Activated CD4-positive, alpha-beta T cell treated with anti-CD3 and anti-CD28 coated beads, Interleukin-2, amount 10 ng/mL, durations not matched to agents 7 days and 5 days (primary cell): ENCODE data around the gene SHISAL1. TPM values are rescaled to one million over a fixed set of nuclear protein-coding genes. Genes with fewer than 3 reads are reported as not detected.

Experiments
- CTCF ChIA-PET: fragments of 350-600 bp; sonication (Branson Sonifier 250); formaldehyde crosslinking; loops from one replicate; lab custom pipeline; 2021; ENCODE audit warnings: antibody characterized with exemption; lab: Charles Lee
- POLR2A ChIA-PET: fragments of 350-600 bp; sonication (Branson Sonifier 250); formaldehyde crosslinking; loops from one replicate; lab custom pipeline; 2021; ENCODE audit warnings: antibody characterized with exemption; lab: Charles Lee
- DNase-seq: peaks from one replicate; pipeline ENCODE4 v3.0.0-alpha.2; 2020
- H3K27ac Mint-ChIP-seq: one replicate; pipeline ENCODE4 v1.8.0; 2021; ENCODE audit warnings: mild to moderate bottlenecking, moderate library complexity, mixed read lengths
- H3K27me3 Mint-ChIP-seq: one replicate; pipeline ENCODE4 v1.8.0; 2021; ENCODE audit warnings: mixed read lengths
- H3K36me3 Mint-ChIP-seq: one replicate; pipeline ENCODE4 v1.8.0; 2021; ENCODE audit warnings: low read depth, mixed read lengths
- H3K4me1 Mint-ChIP-seq: one replicate; pipeline ENCODE4 v1.8.0; 2021; ENCODE audit warnings: mixed read lengths
- H3K4me3 Mint-ChIP-seq: one replicate; pipeline ENCODE4 v1.8.0; 2021; ENCODE audit warnings: mild to moderate bottlenecking, moderate library complexity, mixed read lengths
- H3K9me3 Mint-ChIP-seq: one replicate; pipeline ENCODE4 v1.8.0; 2021; ENCODE audit warnings: mixed read lengths
- total RNA-seq, 2 experiments: library from RNA; stranded (reverse); gene quantifications; one replicate each; pipeline ENCODE4 v1.2.3, GENCODE V29; 2021

SHISAL1 gene
- total RNA-seq, 2 experiments from 2014 or later: not detected

DNA sequence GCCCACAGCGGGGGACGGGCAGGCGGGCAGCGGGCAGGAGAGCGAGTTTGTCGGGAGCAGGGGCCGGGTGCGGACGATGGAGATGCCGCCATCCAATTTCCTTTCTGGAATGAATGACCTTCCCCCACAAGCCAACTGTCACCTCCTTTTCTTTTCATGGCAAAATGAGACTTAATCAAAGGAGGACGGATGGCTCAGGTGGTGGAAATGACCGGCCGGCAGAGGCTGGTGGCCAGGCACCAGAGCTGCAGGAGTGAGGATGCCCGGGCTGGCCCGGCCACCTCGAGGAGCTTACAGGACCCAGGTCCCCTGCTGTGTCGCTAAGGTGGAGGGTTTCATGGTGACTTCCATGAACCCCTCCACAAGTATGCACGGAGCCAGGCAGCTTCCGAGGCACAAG is 11.7 kb downstream of the SHISAL1 start:
- CTCF ChIA-PET: no interaction called here
- H3K9me3 Mint-ChIP-seq: no peaks in the 10 kb centered on the region
- no peak for DNase-seq
- peaks cover 4% of the 10 kb centered on the region for H3K27me3 Mint-ChIP-seq
- POLR2A ChIA-PET: no interaction called here
- H3K27ac Mint-ChIP-seq: no peak overlapping the region
- no peaks in the 10 kb centered on the region for H3K36me3 Mint-ChIP-seq
- H3K4me1 Mint-ChIP-seq: no peaks in the 10 kb centered on the region
- no peak overlapping the region for H3K4me3 Mint-ChIP-seq

DNA sequence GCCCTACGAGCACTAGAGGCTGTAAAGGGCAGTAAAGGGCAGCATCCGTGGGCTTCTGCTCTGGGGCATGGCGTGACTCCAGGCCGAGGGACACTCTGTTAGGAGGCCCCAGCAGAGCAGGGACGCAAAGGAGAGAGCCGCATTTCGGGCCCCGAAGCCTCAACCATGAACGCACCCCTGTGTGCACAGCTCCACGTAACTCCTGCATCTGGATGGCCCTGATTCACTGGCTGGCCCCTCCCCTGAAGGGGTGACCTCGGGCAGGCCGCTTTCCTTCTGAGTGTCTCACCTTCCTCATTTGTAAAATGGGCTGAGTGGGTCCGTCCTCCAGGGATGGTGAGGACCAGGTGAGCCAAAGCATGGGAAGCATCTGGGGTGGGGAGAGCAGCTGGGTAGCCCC is 13.6 kb downstream of the SHISAL1 start:
- Mint-ChIP-seq H3K4me1 (no peaks in the 10 kb centered on the region), H3K36me3 (no peaks in the 10 kb centered on the region), H3K27ac (no peak overlapping the region), H3K4me3 (no peak overlapping the region), H3K27me3 (peaks cover 4% of the 10 kb centered on the region), H3K9me3 (no peaks in the 10 kb centered on the region)
- DNase-seq: no peak
- POLR2A ChIA-PET: no interaction called here
- CTCF ChIA-PET: interaction anchor here (1.5 kb wide), 1 partner anchor 10 kb away, joined by 4 read pairs; no protein-coding TSS in a partner anchor

DNA sequence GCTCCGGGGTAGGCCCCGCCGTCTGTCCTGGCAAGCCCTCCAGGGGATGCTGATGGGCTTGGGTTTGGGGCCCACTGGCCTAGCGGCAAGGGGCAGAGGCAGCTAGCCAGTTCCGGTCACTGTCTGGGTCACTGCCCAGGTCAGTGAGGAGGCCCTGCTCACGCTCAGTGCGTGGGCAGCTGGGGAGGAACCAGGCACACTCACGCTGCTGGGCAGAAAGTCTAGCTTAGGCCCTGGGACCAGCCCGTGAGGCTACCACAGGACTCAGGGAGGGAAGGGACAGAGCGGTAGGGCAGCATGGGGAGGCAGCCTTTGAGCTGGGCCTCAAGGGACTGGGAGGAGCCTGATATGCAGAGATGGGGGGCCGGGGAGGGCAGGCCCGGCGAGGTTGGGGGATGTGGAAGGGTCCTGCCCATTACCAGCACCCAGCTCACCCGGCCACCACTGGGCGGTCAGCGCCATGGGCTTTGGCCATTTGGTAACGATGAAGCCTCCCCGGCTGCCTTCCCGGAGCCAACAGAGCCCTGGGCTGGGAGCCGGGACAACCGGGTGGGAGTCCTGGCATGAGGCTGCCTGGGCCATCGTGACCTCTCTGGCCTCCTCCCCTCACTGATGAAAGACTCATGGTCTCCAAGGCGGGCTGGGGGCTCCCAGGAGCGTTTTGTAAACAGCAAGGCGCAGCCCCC is 14.2 kb downstream of the SHISAL1 start:
- H3K36me3 Mint-ChIP-seq: no peaks in the 10 kb centered on the region
- CTCF ChIA-PET: interaction anchor here (1.5 kb wide), 1 partner anchor 10 kb away, joined by 4 read pairs; no protein-coding TSS in a partner anchor
- no peaks in the 10 kb centered on the region for H3K9me3 Mint-ChIP-seq
- POLR2A ChIA-PET: no interaction called here
- H3K27me3 Mint-ChIP-seq: peaks cover 6% of the 10 kb centered on the region
- H3K4me1 Mint-ChIP-seq: no peaks in the 10 kb centered on the region
- H3K4me3 Mint-ChIP-seq: no peak overlapping the region
- no peak for DNase-seq
- no peak overlapping the region for H3K27ac Mint-ChIP-seq

DNA sequence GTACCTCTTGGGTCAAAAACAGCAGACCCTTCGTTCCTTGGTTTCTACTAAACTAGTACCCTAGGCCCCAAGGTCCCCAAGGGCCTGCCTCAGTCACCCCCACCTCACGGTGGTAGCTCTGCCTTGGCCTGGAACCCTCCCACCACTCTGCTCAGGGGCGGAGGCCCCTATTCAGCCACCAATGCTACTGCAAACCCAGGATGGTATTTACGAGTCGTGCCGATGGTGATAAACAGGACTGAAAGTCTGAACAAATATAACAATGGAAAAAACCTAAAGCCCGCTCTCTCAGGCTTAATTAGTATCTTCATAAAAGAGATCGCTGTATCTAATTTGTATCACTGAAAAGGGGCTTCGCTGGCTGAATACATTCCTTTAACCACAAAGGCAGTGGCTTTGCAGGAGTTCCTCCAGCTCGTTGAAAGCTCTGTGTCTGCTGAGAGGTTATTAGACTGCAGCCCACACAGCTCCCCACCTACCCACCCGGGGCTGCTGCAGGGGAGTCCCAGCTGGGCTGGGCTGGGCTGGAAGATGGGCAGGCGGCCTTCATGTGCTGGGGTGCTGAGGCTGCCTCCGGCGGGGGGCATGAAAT is 15.2 kb downstream of the SHISAL1 start:
- POLR2A ChIA-PET: no interaction called here
- Mint-ChIP-seq H3K36me3 (no peaks in the 10 kb centered on the region), H3K4me1 (no peaks in the 10 kb centered on the region), H3K27ac (no peak overlapping the region), H3K9me3 (no peaks in the 10 kb centered on the region), H3K4me3 (no peak overlapping the region), H3K27me3 (peaks cover 6% of the 10 kb centered on the region)
- CTCF ChIA-PET: interaction anchor here (1.0 to 1.5 kb wide), 2 partner anchors 9 to 557 kb away, joined by 3 to 4 read pairs; no protein-coding TSS in a partner anchor
- DNase-seq: no peak

DNA sequence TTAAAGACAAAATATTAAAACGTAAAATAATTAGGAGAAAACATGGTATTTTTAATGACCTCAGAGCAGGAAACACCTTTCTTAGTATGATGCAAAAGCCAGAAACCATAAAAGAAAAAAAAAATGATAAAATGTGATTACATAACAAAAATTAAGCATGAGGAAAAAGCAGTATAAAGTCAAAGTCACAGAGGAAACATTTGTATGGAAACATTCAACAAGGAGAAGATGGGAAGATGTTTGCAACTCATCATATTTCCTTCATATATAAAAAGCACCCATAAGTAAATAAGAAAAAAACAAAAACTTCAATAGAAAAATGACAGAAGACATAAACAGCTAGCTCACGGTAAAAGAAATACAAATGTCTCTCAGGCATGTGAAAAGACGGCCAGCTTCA is 17.3 kb downstream of the SHISAL1 start:
- H3K4me3 Mint-ChIP-seq: no peak overlapping the region
- no peaks in the 10 kb centered on the region for H3K36me3 Mint-ChIP-seq
- H3K4me1 Mint-ChIP-seq: no peaks in the 10 kb centered on the region
- H3K27me3 Mint-ChIP-seq: peaks cover 6% of the 10 kb centered on the region
- H3K27ac Mint-ChIP-seq: no peak overlapping the region
- ChIA-PET CTCF (no interaction called here), POLR2A (no interaction called here)
- no peaks in the 10 kb centered on the region for H3K9me3 Mint-ChIP-seq
- no peak for DNase-seq

DNA sequence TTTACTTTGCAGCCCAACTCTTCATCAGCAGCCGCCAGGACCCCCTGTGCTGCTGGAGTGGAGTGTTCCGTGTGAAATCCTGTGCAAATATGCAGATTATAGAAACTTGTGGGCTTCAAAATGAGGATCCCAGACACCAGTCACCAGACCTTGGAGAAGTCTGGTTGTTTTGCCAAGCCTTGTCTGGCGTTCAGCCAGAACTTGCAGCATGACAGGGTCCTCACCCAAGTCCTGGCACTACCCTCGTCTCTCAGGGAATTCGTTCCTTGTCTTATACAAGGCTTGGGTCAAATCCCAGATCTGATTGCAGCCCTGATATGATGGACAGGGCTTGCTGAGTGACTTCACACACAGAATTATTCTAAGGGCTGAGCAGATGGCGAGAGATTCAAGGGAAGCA is 18.9 kb downstream of the SHISAL1 start:
- Mint-ChIP-seq H3K4me3 (no peak overlapping the region), H3K4me1 (no peaks in the 10 kb centered on the region), H3K27me3 (peaks cover 2% of the 10 kb centered on the region), H3K27ac (no peak overlapping the region), H3K36me3 (no peaks in the 10 kb centered on the region), H3K9me3 (no peaks in the 10 kb centered on the region)
- DNase-seq: no peak
- CTCF ChIA-PET: no interaction called here
- POLR2A ChIA-PET: no interaction called here

DNA sequence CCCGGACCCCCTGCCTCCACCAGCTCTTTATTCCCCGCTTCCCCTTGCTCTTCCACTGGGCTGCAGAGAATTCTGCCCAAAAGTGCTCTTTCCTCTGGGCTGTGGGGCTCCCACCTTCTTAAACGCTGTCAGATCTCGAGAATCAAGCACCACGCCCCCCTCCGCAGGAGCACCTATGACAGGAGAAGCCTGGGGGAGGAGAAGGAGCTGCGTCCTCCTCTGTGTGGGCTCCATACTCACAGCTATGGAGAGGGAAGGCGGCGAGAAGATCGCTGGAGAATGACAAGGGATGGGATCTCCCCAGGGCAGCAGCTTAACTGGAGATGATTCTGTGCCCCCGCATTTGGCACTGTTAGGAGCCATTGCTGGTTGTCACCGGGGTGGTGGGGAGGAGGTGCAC is 19.7 kb downstream of the SHISAL1 start:
- Mint-ChIP-seq H3K36me3 (no peaks in the 10 kb centered on the region), H3K9me3 (no peaks in the 10 kb centered on the region), H3K4me1 (no peaks in the 10 kb centered on the region), H3K4me3 (no peak overlapping the region), H3K27ac (no peak overlapping the region), H3K27me3 (peaks cover 2% of the 10 kb centered on the region)
- ChIA-PET CTCF (interaction anchor here (0.6 kb wide), 1 partner anchor 574 kb away, joined by 5 read pairs; no protein-coding TSS in a partner anchor), POLR2A (no interaction called here)
- no peak for DNase-seq

DNA sequence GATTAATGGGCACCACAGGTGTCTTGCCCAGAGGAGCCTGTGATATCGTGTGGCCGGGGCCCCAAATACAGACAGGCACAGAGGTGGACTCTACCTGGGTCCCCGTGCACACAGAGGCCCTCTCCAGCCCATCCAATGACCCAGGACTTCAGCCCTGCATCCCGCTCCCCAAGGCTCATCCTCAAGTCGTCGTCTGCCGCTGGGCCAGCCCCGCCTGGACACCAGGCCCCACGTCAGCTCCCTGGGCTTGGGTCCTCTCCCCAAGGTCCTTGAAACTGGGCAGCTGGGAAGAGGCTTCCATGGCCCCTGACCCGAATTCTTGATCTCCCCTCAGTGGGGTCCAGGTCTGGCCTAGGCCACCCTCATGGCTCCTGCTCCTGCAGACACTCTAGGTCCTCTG is 20.2 kb downstream of the SHISAL1 start:
- Mint-ChIP-seq H3K27ac (no peak overlapping the region), H3K9me3 (no peaks in the 10 kb centered on the region), H3K4me1 (no peaks in the 10 kb centered on the region), H3K27me3 (peaks cover 2% of the 10 kb centered on the region), H3K4me3 (no peak overlapping the region), H3K36me3 (no peaks in the 10 kb centered on the region)
- DNase-seq: no peak
- CTCF ChIA-PET: no interaction called here
- POLR2A ChIA-PET: no interaction called here

DNA sequence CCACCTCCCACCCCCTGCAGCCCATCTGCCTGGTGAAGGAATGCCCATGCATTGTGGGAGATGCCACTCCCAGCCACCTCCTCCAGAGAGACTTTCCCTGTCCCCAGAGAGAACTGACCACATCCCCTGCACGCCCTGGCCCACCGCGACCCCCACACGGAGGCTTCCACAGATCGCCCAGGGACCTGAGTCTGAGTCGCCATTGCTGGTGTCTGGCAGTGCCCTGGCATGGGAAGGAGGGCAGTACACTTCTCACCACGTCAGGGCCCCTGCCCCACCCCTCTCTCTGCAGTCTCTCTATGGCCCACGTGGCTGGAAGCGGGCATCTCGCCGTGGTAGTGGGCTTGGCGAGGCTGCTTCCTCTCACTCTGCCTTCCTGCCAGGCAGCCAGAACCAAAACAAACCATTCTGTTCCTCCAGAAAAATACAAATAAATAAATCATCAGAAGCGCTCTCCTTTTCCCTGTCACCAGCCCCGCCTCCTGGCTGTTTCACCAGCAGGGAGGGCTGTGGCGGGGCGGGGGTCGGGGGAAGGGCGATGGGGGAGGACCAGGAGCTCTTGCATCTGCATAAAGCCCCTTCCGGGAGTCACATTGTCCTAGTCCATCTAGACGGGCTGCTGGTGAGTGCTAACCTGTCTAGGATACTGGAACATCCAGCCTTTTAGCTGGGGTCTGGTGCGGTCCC is 20.9 kb downstream of the SHISAL1 start:
- no peak for DNase-seq
- ChIA-PET POLR2A (no interaction called here), CTCF (no interaction called here)

DNA sequence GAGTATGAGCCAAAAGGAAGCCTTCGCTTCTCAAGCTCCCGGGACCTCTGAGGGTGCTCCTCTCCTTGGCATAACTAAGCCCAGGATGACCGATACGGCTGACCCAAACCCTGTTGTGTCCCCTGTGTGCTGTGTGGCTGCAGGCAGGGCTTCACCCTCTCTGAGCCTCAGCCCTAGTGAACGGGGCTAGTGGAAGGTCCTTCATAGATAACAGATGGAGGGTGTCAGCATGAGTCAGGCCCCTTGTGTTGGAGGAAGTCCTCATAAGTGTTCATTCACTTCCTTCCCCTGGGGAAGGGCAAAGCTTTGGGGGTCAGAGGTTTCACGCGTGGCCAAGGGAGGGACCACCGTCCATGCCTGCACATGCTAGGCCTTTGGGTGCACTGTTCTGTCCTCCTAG is 21.5 kb downstream of the SHISAL1 start:
- Mint-ChIP-seq H3K9me3 (no peaks in the 10 kb centered on the region), H3K4me1 (no peaks in the 10 kb centered on the region), H3K4me3 (no peak overlapping the region), H3K36me3 (no peaks in the 10 kb centered on the region), H3K27me3 (peaks cover 2% of the 10 kb centered on the region), H3K27ac (no peak overlapping the region)
- POLR2A ChIA-PET: no interaction called here
- DNase-seq: no peak
- CTCF ChIA-PET: no interaction called here

More for the DNA sequence above, 20.9 kb downstream of the SHISAL1 start:
- H3K4me1 Mint-ChIP-seq: no peaks in the 10 kb centered on the region
- H3K36me3 Mint-ChIP-seq: no peaks in the 10 kb centered on the region
- H3K4me3 Mint-ChIP-seq: no peak overlapping the region
- no peaks in the 10 kb centered on the region for H3K9me3 Mint-ChIP-seq
- no peak overlapping the region for H3K27ac Mint-ChIP-seq
- H3K27me3 Mint-ChIP-seq: peaks cover 2% of the 10 kb centered on the region

DNA sequence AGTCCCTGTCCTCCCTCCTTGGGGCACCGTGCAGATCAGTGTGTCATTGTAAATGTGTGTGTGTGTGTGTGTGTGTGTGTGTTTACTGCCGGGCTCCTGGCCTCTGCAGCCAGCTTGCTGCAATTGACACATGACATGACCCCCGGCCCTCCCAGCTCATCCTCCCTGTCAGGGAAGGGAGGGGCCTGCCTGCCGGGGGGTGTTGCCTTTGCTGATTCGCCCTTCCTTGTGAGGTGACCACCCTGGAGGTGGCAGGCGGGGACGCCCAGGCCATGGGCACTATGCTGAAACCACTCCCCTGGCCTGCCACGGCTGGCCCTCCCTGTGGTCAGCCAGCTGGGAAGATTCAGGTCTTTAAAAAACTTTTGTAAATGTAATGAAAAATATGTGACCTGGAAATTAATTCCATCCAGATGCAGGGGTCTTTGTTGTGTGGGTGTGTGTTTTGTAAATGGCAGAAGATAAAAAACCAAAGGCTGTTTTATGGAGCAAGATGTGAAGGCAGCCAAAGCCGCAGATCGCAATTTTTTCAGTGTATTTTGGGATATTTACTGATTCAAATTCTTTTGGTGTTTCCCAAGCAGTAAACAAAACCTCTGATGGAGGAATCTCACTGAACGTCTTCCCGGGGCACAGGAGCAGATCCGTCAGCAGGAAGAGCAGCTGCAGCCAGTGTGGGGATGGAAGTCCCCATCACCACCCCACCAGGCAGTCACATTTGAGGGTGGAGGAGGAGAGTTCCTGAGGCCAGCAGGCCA is 23.2 kb downstream of the SHISAL1 start:
- Mint-ChIP-seq H3K9me3 (no peaks in the 10 kb centered on the region), H3K4me3 (no peak overlapping the region), H3K27ac (no peak overlapping the region), H3K27me3 (peaks cover 2% of the 10 kb centered on the region), H3K4me1 (no peaks in the 10 kb centered on the region), H3K36me3 (no peaks in the 10 kb centered on the region)
- no peak for DNase-seq
- CTCF ChIA-PET: interaction anchor here (0.7 kb wide), 2 partner anchors 9 to 40 kb away, joined by 3 to 4 read pairs; no protein-coding TSS in a partner anchor
- POLR2A ChIA-PET: no interaction called here

DNA sequence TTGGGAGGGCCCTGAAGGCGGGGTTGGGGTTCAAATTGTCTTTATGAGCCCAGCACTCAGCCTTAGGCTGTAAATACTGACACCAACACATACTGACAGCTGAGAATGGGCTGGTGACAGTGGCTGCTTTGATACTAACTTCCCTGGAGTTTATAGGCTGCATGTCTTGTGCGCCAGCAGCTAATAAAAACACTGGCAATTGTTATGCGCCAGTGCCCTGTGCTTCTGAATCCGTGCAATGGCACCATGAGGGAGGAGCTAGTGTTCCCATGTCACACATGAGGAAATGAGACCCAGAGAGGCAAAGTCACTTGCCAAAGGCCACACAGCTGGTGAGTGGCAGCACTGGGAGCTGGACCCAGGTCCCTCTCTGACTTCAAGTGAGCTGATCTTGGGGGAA is 23.8 kb downstream of the SHISAL1 start:
- Mint-ChIP-seq H3K27ac (no peak overlapping the region), H3K4me1 (no peaks in the 10 kb centered on the region), H3K27me3 (no peaks in the 10 kb centered on the region), H3K9me3 (no peaks in the 10 kb centered on the region), H3K36me3 (no peaks in the 10 kb centered on the region), H3K4me3 (no peak overlapping the region)
- CTCF ChIA-PET: interaction anchor here (0.7 kb wide), 2 partner anchors 9 to 40 kb away, joined by 3 to 4 read pairs; no protein-coding TSS in a partner anchor
- DNase-seq: no peak
- POLR2A ChIA-PET: no interaction called here
